Activated CD4-positive, alpha-beta T cell treated with anti-CD3 and anti-CD28 coated beads for 4 hours (primary cell): ENCODE measurements around the gene ARID5B.

ENCODE experiments used
- DNase-seq, 2 donors: peaks; one replicate each; pipeline ENCODE4 v3.0.0-alpha.2; 2020

Gene ARID5B

GRCh38 chr10:61900829-61901792, at the start of gene ARID5B:
ARID5B (plus strand) TSS chr10:61901699; CDS start chr10:61901710, 11 bp downstream.
- peak; percentile 56 to 57 for DNase-seq

- no peak for DNase-seq
Observed at GRCh38 chr10:61852261-61852660, 49.2 kb upstream of the ARID5B start.

- no peak for DNase-seq
Observed at GRCh38 chr10:61855771-61856170, 45.7 kb upstream of the ARID5B start.

- no peak for DNase-seq
Observed at GRCh38 chr10:61857746-61858145, 43.8 kb upstream of the ARID5B start.

- no peak for DNase-seq
Observed at GRCh38 chr10:61859786-61860185, 41.7 kb upstream of the ARID5B start.

- no peak for DNase-seq
Observed at GRCh38 chr10:61860964-61861758, 40.3 kb upstream of the ARID5B start.

- DNase-seq = no peak
Observed at GRCh38 chr10:61863981-61864380, 37.5 kb upstream of the ARID5B start.

- DNase-seq = no peak
Observed at GRCh38 chr10:61866700-61867368, 34.7 kb upstream of the ARID5B start.

- DNase-seq = peak; percentile 9
Observed at GRCh38 chr10:61867374-61867773, 34.1 kb upstream of the ARID5B start.

- DNase-seq = peak; percentile 40 to 52
Observed at GRCh38 chr10:61867817-61868216, 33.7 kb upstream of the ARID5B start.

- DNase-seq = no peak
Observed at GRCh38 chr10:61869041-61869675, 32.3 kb upstream of the ARID5B start.

GRCh38 chr10:61869774-61870525, 31.5 kb upstream of the ARID5B start:
- DNase-seq = no peak

- DNase-seq = no peak
Observed at GRCh38 chr10:61870526-61870895, 31.0 kb upstream of the ARID5B start.

- no peak for DNase-seq
Observed at GRCh38 chr10:61871487-61871886, 30.0 kb upstream of the ARID5B start.

- no peak for DNase-seq
Observed at GRCh38 chr10:61877887-61878739, 23.4 kb upstream of the ARID5B start.

GRCh38 chr10:61878740-61879068, 22.8 kb upstream of the ARID5B start:
- no peak for DNase-seq

GRCh38 chr10:61882621-61883370, 18.7 kb upstream of the ARID5B start:
- DNase-seq = peak; percentile 57 to 65

- DNase-seq = no peak
Observed at GRCh38 chr10:61883371-61884025, 18.0 kb upstream of the ARID5B start.

GRCh38 chr10:61887772-61888171, 13.7 kb upstream of the ARID5B start:
- no peak for DNase-seq

GRCh38 chr10:61888744-61889143, 12.8 kb upstream of the ARID5B start:
- DNase-seq = no peak
